SU-DHL-6 (cell line): ENCODE results near the gene OTOS.

Source experiments
- CTCF ChIP-seq: fragments of 200-600 bp; sonication (generic); IDR thresholded peaks from one replicate; pipeline ENCODE4 v1.5.1; 2017; ENCODE audit warnings: antibody characterized with exemption, mild to moderate bottlenecking, low read length, moderate library complexity; ENCODE audit not compliant: insufficient read depth, poor library complexity, severe bottlenecking
- EZH2phosphoT487 ChIP-seq: fragments of 200-600 bp; sonication (generic), shearing (Covaris generic); conservative IDR thresholded peaks from 2 replicates; pipeline ENCODE4 v1.6.1; 2018; ENCODE audit warnings: mild to moderate bottlenecking, antibody characterized with exemption, low read length, moderate library complexity, mixed read lengths

- TF ChIP-seq CTCF (no peak), EZH2phosphoT487 (no peak)
Measured at GRCh38 chr2:240179941-240180666, 39.6 kb upstream of the OTOS start.
